ENCODE data around the gene FOXN4.

The FOXN4 gene

GRCh38 chr12:109307051-109307450, 2.0 kb downstream of the FOXN4 start:
- no peak for DNase-seq (ENCODE audit: low read depth in 2 of 2)

DNA sequence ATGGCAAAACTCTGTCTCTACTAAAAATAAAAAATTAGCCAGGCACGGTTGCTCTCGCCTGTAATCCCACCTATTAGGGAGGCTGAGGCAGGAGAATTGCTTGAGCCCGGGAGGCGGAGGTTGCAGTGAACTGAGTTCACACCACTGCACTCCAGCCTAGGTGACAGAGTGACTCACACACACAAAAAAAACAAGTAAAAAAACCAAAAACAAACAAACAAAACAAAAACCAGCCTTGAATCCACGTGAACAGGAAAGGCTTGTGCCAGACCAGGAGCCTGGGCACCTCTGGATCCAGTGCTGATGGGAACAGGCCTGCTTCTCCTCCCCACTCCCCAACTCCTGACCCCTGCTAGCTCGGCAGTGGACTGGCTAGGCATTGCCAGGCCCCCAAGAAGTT, 3.5 kb downstream of the FOXN4 start:
- no peak for DNase-seq (ENCODE audit: low read depth in 2 of 2)

DNA sequence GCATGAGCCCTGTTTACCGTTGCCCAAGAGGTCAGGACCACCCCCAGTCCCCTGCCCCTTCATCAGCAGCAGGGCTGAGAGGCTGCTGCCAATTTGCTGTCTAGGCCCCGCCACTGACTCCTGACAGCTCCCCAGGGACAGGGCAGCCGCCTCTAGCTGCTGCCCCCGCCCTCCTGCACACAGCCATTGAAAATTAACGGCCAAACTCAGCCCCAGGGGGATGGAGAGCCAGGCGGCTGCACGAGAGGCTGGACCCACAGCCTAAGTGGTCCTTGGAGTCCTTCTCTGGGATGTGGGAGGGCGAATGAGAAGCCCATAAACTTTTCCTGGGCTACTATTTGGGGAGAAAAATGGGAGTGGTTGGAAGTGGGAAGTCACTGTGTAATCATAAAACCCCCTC, 4.6 kb downstream of the FOXN4 start:
- no peak for DNase-seq (ENCODE audit: low read depth in 2 of 2)

DNA sequence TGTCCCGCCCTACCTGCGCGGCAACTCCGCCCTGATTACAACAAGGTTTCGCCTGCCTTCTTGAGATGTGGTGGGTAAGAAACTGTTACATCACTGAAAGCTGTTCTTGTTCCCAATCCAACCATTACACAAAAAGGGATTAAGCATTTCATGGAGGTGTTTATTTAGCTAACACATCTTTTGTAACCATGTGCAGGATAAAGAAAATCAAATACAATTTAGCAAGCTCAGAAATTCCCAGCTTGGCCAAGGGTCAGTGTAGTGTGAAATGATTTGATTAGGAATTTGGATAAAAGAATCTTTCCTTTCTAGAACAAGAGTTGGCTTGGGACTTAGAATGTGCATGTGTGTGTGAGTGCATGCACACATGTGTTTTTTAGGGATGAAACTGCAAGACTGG, 6.3 kb downstream of the FOXN4 start:
- DNase-seq (ENCODE audit: low read depth in 2 of 2) = no peak

- no peak for DNase-seq (ENCODE audit: low read depth in 2 of 2)
These were observed 6.7 kb downstream of the FOXN4 start for GRCh38 chr12:109302358-109302757.

GRCh38 chr12:109301643-109302168, 7.4 kb downstream of the FOXN4 start:
- no peak for DNase-seq (ENCODE audit: low read depth in 2 of 2)

- DNase-seq (ENCODE audit: low read depth in 2 of 2) = no peak
These were observed 9.2 kb downstream of the FOXN4 start for GRCh38 chr12:109299849-109300248.

- DNase-seq (ENCODE audit: low read depth in 2 of 2) = no peak
These were observed 12.7 kb downstream of the FOXN4 start for GRCh38 chr12:109296431-109296830.

DNA sequence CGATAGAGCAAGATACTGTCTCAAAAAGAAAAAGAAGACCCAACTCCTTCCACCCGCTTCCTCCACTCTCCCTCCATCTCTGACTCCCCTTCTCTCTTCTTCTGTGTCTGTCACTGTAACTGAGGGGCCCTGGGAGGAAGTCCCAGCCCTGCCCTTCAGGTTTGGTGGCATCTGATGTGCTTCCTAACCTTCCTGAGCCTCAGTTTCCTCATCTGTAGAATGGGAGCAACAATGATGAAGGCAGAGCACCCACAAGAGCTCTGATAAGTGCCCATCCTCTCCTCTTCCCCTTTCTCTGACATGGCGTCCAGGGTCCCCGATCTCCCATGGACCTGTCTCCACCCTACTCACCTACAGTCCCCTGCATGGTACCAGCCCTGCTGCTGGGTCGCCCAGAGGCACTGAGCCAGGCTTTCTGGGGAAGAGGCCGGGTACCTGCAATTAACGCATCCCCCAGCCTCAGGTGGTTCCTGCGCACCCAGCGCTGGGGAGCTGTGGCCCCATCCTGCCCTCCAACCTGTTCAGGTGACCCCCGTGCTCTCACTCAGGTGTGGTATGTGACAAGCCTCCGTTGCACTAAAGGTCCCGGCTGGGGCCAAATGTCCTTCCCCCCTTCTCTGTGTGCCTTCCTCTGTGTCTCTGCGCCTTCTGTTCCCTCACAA, 13.2 kb downstream of the FOXN4 start:
- no peak for DNase-seq (ENCODE audit: low read depth in 2 of 2)

DNA sequence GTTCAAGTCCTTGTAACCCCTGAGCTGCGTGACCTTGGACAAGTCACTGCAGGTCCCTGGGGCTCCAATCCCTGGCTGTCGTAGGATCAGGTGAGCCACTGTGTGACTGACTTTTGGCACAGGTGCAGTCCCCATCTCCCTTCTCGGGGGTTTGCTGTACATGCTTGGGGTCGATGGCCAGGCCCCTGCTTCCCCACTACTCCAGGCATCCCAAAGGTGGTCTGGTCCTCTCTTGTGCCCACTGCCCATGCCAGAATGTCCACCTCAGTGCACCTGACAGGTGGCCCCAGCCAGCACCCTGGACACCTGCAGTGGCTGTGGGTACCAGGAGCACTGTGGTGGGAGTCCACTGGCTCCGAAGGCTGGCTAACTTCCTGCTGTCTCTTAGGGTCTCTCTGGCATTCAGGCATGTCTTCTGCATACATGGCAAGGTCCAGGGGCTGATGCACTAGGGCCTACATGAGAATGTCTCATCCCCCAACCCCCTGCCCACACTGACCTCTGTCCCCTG, 14.7 kb downstream of the FOXN4 start:
- no peak for DNase-seq (ENCODE audit: low read depth in 2 of 2)

GRCh38 chr12:109293106-109293505, 16.0 kb downstream of the FOXN4 start:
- DNase-seq (ENCODE audit: low read depth in 2 of 2) = no peak

- no peak for DNase-seq (ENCODE audit: low read depth in 2 of 2)
These were observed 16.8 kb downstream of the FOXN4 start for GRCh38 chr12:109292342-109292711.

DNA sequence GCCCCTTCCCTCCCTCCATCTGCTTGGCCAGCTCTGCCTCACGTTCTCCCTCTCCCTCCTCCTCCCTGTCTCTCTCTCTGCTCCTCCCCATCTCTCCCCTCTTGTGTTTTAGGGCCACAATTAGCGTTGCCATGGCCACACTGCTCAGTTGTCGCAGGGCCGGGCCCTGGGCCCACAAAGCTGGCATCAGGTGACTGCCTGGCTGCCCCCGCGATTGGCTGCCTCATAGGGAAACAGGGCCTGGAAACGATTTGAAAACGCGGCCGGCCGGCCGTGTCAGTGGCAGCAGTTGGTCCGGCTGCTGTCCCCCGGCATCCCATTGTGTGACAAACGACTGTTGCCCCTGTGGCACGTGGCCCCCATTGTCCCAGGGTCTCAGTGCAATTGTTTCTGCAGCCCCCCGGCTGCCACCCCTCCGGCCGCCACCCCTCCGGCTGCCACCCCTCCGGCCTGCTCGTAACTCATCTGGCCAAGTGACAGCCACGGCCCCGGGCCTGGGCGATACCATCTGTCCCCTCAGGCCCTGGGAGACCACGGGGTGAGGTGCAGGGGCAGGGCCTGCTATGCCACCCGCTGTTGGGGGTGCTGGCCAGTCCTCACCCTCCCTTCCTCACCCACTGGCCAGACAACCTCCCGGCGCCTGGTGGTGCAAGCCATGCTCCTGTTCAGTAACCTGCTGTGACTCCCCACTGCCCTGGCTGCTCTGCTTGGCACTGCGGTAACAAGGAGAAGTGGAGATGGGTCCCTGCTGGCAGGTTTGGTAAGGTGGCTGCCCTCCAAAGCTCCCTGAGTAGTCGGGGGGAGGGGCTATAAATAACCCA, 17.4 kb downstream of the FOXN4 start:
- no peak for DNase-seq (ENCODE audit: low read depth in 2 of 2)

DNA sequence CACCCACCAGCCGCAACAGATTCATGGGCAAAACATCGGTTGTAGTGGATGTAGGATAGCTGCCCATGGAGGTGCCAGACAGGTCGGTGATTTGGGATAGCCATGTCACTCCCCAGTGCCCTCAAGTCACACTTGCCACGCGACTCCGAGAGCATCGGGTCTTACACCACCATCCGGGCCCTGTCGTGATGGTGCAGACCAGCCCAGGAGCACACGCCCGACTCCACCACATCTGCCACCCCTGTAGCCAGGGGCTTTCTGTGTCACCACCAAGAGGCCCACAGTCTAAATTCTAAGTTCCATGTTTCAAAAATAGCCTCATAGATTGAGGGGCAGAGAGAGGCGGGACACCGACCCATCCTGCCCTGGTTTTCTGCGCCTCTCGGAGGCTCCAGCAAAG, 18.0 kb downstream of the FOXN4 start:
- DNase-seq (ENCODE audit: low read depth in 2 of 2) = no peak

GRCh38 chr12:109290061-109290460, 19.0 kb downstream of the FOXN4 start:
- no peak for DNase-seq (ENCODE audit: low read depth in 2 of 2)

DNA sequence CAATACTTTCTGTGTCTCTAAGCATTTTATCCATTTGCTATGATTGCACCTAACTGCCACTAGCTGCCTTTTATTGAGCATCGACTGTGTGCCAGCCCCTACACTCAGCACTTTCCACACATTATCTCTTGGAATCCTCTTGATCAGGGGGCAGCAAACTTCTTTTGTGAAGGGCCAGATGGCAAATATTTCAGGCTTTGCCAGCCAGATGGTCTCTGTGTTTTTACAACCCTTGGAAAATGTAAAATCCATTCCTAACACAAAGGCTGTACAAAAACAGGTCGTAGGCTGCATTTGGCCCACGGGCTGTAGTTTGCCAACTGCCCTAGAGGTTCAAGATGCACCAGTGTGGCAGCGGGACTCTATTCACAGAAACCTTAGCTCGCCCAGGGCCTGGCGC, 19.5 kb downstream of the FOXN4 start:
- no peak for DNase-seq (ENCODE audit: low read depth in 2 of 2)

DNA sequence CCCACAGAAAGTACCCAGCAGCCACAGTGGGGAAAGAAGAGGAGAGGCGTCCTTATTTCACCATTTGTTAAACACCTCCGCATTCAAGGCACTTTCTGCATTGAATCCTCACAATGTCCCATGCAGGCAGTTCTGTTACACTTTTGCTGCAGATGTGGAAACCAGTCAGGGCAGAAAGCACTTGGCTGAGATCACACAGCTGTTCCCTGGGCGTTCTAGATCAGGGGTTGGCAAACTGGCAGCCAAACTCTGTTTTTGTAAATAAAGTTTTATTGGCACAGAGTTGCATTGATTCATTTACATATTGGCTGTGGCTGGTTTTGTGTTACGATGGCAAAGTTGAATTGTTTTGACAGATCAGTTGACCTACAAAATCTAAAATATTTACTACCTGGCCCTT, 20.1 kb downstream of the FOXN4 start:
- DNase-seq (ENCODE audit: low read depth in 2 of 2) = no peak

GRCh38 chr12:109288571-109288970, 20.5 kb downstream of the FOXN4 start:
- DNase-seq (ENCODE audit: low read depth in 2 of 2) = no peak

DNA sequence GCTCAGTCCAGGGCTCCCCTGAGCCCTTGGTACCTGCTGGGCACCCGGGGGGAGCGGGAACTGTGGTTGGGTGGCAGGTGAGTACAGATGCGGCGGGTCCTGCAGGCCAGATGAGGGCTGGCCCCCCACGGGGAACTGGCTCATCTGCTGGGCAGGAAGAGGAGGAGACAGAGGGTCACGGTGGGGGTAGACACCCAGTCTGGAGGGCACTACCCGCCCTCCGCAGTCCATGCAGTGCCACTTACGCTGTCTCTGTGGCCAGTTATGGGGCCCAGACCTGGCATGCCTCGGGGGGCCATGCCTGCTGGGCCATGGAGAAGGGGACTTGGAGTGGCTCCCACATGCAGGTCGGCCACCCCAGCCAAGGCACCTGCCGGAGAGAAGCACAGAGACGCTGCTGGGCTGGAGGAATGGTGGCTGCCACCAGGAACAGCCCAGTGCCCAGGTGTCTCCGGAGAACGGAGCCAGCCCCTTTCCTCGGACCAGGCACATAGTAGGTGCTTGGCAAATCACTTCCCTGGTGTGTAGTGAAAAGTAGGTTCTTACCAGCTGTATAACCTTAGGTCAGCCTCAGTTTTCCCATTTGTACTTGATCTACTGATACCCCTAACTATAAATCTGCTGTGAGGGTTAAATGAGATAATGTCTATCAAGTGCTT, 21.1 kb downstream of the FOXN4 start:
- DNase-seq (ENCODE audit: low read depth in 2 of 2) = no peak

DNA sequence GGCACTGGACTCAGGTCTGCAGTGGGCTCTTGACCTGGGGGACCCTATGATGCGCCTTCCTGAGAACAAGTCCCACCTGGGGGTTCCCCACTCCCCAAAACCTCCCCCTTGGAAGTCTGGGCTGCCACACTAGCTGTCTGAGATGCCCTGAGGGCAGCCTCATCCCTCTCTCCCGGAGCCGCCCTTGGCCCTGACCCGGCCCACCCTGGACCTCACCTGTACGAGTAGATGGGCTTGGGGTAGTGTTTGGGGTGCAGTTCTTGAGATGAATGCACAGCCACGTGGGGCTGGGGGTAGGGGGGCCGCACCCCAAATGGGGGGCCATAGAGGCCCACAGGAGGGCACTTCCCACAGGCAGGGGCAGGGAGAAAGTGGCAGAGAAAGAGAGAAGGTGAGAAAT, 21.9 kb downstream of the FOXN4 start:
- DNase-seq (ENCODE audit: low read depth in 2 of 2) = no peak

DNA sequence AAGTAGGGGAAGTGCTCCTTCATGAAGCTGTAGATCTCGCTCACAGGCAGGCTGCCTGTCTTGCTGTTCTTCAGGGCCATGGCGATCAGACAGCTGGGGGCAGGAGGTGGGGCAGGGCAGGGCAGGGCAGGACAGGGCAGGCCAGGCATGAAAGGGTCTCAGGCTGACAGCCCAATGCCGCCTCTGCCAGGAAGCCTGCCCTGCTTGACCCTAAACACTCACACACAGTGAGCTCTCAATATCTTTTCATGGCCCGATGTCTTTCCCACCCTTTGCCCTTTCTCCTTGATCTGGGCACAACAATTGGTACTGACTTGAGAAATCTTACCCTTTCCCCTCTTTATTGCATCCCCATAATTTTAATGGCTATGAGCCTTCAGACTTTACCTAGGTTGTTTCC, 22.4 kb downstream of the FOXN4 start:
- no peak for DNase-seq (ENCODE audit: low read depth in 2 of 2)

DNA sequence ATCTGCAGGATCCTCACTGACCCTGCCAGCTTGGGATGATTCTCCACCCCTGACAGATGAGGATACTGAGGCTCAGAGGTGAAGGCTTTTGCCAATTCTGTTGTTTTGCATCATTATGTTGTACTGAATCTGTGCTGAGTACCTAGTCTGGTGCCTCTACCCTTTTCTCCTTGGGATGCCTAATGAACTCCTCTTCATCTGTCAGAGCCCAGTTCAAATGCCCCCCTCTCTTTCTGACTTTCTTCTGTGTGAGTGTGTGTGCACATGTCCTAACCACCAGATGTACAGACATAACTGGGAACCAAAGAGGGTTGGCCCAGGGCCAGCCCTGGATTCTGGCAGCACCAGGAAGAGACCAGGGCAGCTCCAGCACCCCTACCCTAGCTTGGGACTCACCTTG, 22.8 kb downstream of the FOXN4 start:
- DNase-seq (ENCODE audit: low read depth in 2 of 2) = no peak

GRCh38 chr12:109284392-109284791, 24.7 kb downstream of the FOXN4 start:
- DNase-seq (ENCODE audit: low read depth in 2 of 2) = no peak
